WTC11 (cell line): ENCODE results near the gene ETF1.

Experiments used
- CREM ChIP-seq: sonication (generic); formaldehyde crosslinking; IDR thresholded peaks from 2 replicates; pipeline ENCODE4 v1.8.1; 2022; ENCODE audit warnings: mild to moderate bottlenecking, missing genetic modification reagents, moderate library complexity
- FOXK1 ChIP-seq: sonication (generic); formaldehyde crosslinking; IDR thresholded peaks from 2 replicates; pipeline ENCODE4 v1.8.0; 2022; ENCODE audit warnings: mild to moderate bottlenecking, moderate library complexity, missing genetic modification reagents
- ZNF138 ChIP-seq: sonication (generic); formaldehyde crosslinking; conservative IDR thresholded peaks from 2 replicates; pipeline ENCODE4 v1.8.1; 2022; ENCODE audit warnings: mild to moderate bottlenecking, moderate library complexity, missing genetic modification reagents
- ZNF671 ChIP-seq: fragments of 250-450 bp; sonication (Bioruptor Pico); IDR thresholded peaks from 2 replicates; pipeline ENCODE4 v1.8.0; 2021; ENCODE audit warnings: mild to moderate bottlenecking
- TF ChIP-seq, protein P1 (sequence below): fragments of 200-600 bp; IDR thresholded peaks from 2 replicates; pipeline ENCODE4 v1.8.0; 2022; ENCODE audit warnings: antibody characterized with exemption
- TF ChIP-seq, protein P2 (sequence below): sonication (generic); formaldehyde crosslinking; IDR thresholded peaks from 2 replicates; pipeline ENCODE4 v1.8.0; 2023; ENCODE audit warnings: mild to moderate bottlenecking, missing genetic modification reagents
- TF ChIP-seq, protein P3 (sequence below): fragments of 250-450 bp; sonication (Bioruptor Pico); IDR thresholded peaks from 2 replicates; pipeline ENCODE4 v1.9.0; 2021; ENCODE audit warnings: mild to moderate bottlenecking, borderline replicate concordance
- TF ChIP-seq, protein P4 (sequence below): sonication (generic); formaldehyde crosslinking; IDR thresholded peaks from 2 replicates; pipeline ENCODE4 v1.8.0; 2023; ENCODE audit warnings: missing genetic modification reagents
- TF ChIP-seq, protein P5 (sequence below): sonication (generic); formaldehyde crosslinking; IDR thresholded peaks from 2 replicates; pipeline ENCODE4 v1.8.0; 2022; ENCODE audit warnings: mild to moderate bottlenecking, missing genetic modification reagents

DNA sequence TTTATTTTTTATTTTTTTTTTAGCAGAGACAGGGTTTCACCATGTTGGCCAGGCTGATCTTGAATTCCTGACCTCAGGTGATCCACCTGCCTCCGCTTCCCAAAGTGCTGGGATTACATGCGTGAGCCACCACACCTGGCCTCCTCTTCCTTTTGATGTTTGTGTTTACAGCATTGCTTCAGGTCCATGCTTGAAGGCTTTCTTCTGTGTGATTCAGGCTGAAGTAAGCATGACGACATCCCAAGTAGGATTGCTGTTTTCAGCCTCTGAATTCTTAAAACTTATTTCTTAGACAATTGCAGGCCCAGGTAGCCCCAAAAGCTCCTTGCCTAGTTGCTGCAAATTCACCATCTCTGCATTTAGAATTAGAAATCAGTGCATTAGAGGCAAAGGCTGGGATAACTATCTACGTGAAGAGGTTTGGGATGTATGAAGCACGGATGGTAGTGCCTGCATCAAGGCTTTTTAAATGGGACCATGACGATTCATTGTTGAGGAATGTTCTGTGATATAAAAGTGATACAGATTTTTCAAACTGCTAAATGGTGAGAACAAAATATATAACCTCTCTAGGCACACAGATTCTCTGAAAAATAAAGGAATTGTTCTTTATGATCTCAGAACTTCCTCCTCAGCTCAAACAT lies 3.0 kb upstream of the ETF1 start:
- TF ChIP-seq CREM: no peak
- TF ChIP-seq, protein P1, sequence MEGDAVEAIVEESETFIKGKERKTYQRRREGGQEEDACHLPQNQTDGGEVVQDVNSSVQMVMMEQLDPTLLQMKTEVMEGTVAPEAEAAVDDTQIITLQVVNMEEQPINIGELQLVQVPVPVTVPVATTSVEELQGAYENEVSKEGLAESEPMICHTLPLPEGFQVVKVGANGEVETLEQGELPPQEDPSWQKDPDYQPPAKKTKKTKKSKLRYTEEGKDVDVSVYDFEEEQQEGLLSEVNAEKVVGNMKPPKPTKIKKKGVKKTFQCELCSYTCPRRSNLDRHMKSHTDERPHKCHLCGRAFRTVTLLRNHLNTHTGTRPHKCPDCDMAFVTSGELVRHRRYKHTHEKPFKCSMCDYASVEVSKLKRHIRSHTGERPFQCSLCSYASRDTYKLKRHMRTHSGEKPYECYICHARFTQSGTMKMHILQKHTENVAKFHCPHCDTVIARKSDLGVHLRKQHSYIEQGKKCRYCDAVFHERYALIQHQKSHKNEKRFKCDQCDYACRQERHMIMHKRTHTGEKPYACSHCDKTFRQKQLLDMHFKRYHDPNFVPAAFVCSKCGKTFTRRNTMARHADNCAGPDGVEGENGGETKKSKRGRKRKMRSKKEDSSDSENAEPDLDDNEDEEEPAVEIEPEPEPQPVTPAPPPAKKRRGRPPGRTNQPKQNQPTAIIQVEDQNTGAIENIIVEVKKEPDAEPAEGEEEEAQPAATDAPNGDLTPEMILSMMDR: no peak
- TF ChIP-seq, protein P2, sequence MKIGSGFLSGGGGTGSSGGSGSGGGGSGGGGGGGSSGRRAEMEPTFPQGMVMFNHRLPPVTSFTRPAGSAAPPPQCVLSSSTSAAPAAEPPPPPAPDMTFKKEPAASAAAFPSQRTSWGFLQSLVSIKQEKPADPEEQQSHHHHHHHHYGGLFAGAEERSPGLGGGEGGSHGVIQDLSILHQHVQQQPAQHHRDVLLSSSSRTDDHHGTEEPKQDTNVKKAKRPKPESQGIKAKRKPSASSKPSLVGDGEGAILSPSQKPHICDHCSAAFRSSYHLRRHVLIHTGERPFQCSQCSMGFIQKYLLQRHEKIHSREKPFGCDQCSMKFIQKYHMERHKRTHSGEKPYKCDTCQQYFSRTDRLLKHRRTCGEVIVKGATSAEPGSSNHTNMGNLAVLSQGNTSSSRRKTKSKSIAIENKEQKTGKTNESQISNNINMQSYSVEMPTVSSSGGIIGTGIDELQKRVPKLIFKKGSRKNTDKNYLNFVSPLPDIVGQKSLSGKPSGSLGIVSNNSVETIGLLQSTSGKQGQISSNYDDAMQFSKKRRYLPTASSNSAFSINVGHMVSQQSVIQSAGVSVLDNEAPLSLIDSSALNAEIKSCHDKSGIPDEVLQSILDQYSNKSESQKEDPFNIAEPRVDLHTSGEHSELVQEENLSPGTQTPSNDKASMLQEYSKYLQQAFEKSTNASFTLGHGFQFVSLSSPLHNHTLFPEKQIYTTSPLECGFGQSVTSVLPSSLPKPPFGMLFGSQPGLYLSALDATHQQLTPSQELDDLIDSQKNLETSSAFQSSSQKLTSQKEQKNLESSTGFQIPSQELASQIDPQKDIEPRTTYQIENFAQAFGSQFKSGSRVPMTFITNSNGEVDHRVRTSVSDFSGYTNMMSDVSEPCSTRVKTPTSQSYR (CRISPR knock-in tag): no peak
- TF ChIP-seq, protein P3, sequence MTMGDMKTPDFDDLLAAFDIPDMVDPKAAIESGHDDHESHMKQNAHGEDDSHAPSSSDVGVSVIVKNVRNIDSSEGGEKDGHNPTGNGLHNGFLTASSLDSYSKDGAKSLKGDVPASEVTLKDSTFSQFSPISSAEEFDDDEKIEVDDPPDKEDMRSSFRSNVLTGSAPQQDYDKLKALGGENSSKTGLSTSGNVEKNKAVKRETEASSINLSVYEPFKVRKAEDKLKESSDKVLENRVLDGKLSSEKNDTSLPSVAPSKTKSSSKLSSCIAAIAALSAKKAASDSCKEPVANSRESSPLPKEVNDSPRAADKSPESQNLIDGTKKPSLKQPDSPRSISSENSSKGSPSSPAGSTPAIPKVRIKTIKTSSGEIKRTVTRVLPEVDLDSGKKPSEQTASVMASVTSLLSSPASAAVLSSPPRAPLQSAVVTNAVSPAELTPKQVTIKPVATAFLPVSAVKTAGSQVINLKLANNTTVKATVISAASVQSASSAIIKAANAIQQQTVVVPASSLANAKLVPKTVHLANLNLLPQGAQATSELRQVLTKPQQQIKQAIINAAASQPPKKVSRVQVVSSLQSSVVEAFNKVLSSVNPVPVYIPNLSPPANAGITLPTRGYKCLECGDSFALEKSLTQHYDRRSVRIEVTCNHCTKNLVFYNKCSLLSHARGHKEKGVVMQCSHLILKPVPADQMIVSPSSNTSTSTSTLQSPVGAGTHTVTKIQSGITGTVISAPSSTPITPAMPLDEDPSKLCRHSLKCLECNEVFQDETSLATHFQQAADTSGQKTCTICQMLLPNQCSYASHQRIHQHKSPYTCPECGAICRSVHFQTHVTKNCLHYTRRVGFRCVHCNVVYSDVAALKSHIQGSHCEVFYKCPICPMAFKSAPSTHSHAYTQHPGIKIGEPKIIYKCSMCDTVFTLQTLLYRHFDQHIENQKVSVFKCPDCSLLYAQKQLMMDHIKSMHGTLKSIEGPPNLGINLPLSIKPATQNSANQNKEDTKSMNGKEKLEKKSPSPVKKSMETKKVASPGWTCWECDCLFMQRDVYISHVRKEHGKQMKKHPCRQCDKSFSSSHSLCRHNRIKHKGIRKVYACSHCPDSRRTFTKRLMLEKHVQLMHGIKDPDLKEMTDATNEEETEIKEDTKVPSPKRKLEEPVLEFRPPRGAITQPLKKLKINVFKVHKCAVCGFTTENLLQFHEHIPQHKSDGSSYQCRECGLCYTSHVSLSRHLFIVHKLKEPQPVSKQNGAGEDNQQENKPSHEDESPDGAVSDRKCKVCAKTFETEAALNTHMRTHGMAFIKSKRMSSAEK (CRISPR knock-in tag): no peak
- TF ChIP-seq, protein P4, sequence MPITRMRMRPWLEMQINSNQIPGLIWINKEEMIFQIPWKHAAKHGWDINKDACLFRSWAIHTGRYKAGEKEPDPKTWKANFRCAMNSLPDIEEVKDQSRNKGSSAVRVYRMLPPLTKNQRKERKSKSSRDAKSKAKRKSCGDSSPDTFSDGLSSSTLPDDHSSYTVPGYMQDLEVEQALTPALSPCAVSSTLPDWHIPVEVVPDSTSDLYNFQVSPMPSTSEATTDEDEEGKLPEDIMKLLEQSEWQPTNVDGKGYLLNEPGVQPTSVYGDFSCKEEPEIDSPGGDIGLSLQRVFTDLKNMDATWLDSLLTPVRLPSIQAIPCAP: no peak
- TF ChIP-seq, protein P5, sequence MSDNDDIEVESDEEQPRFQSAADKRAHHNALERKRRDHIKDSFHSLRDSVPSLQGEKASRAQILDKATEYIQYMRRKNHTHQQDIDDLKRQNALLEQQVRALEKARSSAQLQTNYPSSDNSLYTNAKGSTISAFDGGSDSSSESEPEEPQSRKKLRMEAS (CRISPR knock-in tag): no peak
- TF ChIP-seq FOXK1: no peak
- TF ChIP-seq ZNF138 (CRISPR knock-in tag): no peak
- TF ChIP-seq ZNF671 (CRISPR knock-in tag): no peak
